Fibroblast of lung (primary cell): ENCODE data around the gene AKAP13. TPM values are rescaled to one million over a fixed set of nuclear protein-coding genes. Genes with fewer than 3 reads are reported as not detected.
"Not testable (repeated sequence)": the region's sequence is repeated elsewhere in the genome, so short reads cannot be mapped to it uniquely, and the experiment has no call there.

Source experiments
- DNase-seq, 2 donors: peaks; one replicate each; pipeline versions ENCODE4 v3.0.0 to v3.0.0-alpha.2; 2010; ENCODE audit warnings: low read depth in 2 of 2
- H2AFZ ChIP-seq: 2 replicates; pipeline ENCODE4 v1.5.1; 2012; ENCODE audit warnings: low read length, control low read depth, inconsistent platforms
- H3K27ac ChIP-seq: 2 replicates; pipeline ENCODE4 v1.5.1; 2011; ENCODE audit warnings: low read length, control low read depth; ENCODE audit not compliant: insufficient read depth
- H3K27me3 ChIP-seq: 2 replicates; pipeline ENCODE4 v1.5.1; 2011; ENCODE audit warnings: mild to moderate bottlenecking, low read length; ENCODE audit not compliant: control insufficient read depth, insufficient read depth
- H3K36me3 ChIP-seq: 2 replicates; pipeline ENCODE4 v1.5.1; 2011; ENCODE audit warnings: low read length; ENCODE audit not compliant: control insufficient read depth, insufficient read depth
- H3K4me1 ChIP-seq: 2 replicates; pipeline ENCODE4 v1.5.1; 2011; ENCODE audit warnings: low read length; ENCODE audit not compliant: control insufficient read depth, insufficient read depth; ENCODE audit errors: extremely low read depth
- H3K4me2 ChIP-seq: 2 replicates; pipeline ENCODE4 v1.5.1; 2011; ENCODE audit warnings: low read length, control low read depth; ENCODE audit not compliant: insufficient read depth; ENCODE audit errors: extremely low read depth
- H3K4me3 ChIP-seq, 4 experiments: fragments of 200-600 bp in 1 of 4; sonication (generic) in 1 of 4; replicated peaks in 1 of 4; 2 replicates each; pipeline ENCODE4 v1.5.1; 2011 to 2016; ENCODE audit warnings: low read length in 4 of 4, low read depth in 3 of 4, mild to moderate bottlenecking in 3 of 4, control low read depth in 2 of 4, inconsistent platforms in 1 of 4, mixed read lengths in 1 of 4; ENCODE audit not compliant: insufficient read depth in 1 of 4; ENCODE audit errors: control extremely low read depth in 1 of 4
- H3K79me2 ChIP-seq: 2 replicates; pipeline ENCODE4 v1.5.1; 2012; ENCODE audit warnings: mild to moderate bottlenecking, low read length, inconsistent platforms; ENCODE audit not compliant: control insufficient read depth, insufficient read depth
- H3K9ac ChIP-seq: 2 replicates; pipeline ENCODE4 v1.5.1; 2011; ENCODE audit warnings: mild to moderate bottlenecking, low read length, control low read depth; ENCODE audit not compliant: insufficient read depth
- H3K9me3 ChIP-seq: 2 replicates; pipeline ENCODE4 v1.5.1; 2012; ENCODE audit warnings: low read depth, low read length; ENCODE audit not compliant: control insufficient read depth, insufficient read depth
- H4K20me1 ChIP-seq: 2 replicates; pipeline ENCODE4 v1.5.1; 2011; ENCODE audit warnings: low read length; ENCODE audit not compliant: control insufficient read depth, insufficient read depth; ENCODE audit errors: extremely low read depth
- polyA plus RNA-seq, 2 donors: library from polyadenylated mRNA; depleted of rRNA in 1 of 2; stranded (reverse) in 1 of 2; unstranded in 1 of 2; fragments of >200 nt; gene quantifications; 2 replicates each; pipeline ENCODE4 v1.2.1, GENCODE V29; 2011 to 2012; ENCODE audit warnings: missing spikeins in 1 of 2
- total RNA-seq: library from RNA; depleted of rRNA; stranded (reverse); fragments of >200 nt; gene quantifications from 2 replicates; pipeline ENCODE4 v1.2.1, GENCODE V29; 2014

The AKAP13 gene
- total and polyA plus RNA-seq, 2 donors (not counting 1 experiment from before 2014, with no cell fraction given): 8.3 to 68.4 TPM

DNA sequence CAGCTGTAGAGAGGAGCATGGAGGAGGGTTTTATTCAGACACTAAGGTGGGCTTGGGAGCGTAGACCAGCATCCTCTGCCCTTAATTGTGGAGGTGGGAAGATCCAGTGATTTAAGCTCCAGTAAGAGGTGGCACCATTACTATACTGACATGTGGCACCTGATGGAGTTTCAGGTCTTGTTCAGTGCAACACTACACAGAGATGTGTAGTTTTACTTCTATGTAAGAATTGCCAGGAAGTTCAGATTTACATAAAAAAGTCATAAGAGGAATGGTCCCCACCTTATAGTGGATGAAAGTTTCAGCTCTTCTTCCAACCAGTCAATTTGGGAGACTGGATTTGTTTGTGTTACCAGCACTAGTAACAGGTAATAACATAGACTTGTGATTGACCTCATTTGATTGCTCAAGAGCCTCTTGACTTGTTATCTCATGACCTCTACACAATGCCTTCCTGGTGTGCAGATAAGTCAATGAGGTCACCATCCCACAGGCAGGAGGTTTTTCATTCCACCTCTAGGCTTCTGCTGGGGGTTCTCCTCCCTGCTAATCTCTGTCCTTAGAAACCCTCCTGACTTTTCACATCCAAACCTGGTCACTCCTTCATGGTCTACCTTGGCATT, 33.8 kb upstream of the AKAP13 start:
- not testable (repeated sequence) for H3K27me3 ChIP-seq, H3K4me2 ChIP-seq, H3K9me3 ChIP-seq, H3K4me3 ChIP-seq, H3K27ac ChIP-seq, H3K36me3 ChIP-seq, H3K79me2 ChIP-seq, H3K9ac ChIP-seq, DNase-seq, H4K20me1 ChIP-seq, H3K4me1 ChIP-seq, H2AFZ ChIP-seq

DNA sequence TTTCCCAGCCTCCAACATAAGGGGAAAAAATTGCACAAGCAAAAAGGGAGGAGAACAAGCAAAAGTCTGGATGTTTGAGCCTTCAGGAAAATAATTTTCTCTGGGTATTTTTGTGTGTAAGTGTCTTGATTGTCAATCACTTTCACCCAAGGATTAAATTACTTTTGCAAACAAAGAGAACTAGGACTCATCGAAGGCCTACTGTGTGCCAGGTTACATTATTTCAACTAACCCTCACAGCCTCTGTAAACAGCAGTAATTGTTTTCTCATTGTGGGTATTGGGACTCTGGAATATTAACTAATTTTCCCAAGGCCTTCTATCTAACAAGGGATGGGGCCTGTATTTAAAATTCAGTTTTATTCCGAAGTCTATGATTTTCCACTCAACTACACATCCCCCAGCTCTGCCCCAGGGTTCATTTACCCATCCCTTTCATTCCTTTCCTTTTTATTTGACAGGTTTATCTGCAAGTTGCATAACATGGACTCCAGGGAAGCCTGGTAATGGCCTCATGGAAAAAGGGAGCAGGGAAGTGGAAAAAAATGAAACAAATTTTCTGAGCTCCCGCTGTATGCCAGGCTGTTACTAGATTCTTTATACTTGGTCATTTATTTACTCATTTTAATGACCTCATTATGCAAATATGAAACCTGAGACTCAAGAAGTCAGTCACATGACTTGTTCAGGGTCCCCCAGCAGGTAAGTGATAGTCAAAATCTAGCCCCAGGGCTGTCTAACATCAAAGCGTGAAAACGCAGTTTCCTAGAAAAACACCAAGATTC, 32.9 kb upstream of the AKAP13 start:
- H3K27me3 ChIP-seq, H3K9ac ChIP-seq, H3K4me3 ChIP-seq, H3K79me2 ChIP-seq, H3K9me3 ChIP-seq, H3K27ac ChIP-seq, DNase-seq, H3K4me2 ChIP-seq, H3K4me1 ChIP-seq, H2AFZ ChIP-seq, H3K36me3 ChIP-seq, H4K20me1 ChIP-seq: not testable (repeated sequence)

GRCh38 chr15:85348048-85348766, 32.2 kb upstream of the AKAP13 start:
- DNase-seq, H4K20me1 ChIP-seq, H3K27ac ChIP-seq, H3K36me3 ChIP-seq, H3K4me2 ChIP-seq, H3K4me1 ChIP-seq, H3K9me3 ChIP-seq, H3K9ac ChIP-seq, H3K4me3 ChIP-seq, H3K79me2 ChIP-seq, H3K27me3 ChIP-seq, H2AFZ ChIP-seq: not testable (repeated sequence)

DNA sequence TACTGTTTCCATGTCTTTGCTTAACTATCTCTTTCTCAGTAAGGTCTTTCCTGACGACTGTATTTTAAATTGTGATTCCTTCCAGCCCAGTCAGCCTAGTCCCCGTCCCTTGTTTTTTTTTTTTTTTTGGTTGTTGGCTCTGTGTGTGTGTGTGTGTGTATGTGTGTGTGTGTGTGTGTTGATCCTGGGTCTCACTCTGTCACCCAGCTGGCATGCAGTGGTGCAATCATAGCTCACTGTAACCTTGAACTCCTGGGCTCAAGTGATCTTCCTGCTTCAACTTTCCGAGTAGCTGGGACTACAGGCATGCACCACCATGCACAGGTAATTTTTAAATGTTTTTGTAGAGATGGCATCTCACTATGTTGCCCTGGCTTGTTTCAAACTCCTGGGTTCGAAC, 31.3 kb upstream of the AKAP13 start:
- not testable (repeated sequence) for H3K79me2 ChIP-seq, H3K4me3 ChIP-seq, H4K20me1 ChIP-seq, H3K9me3 ChIP-seq, H3K4me1 ChIP-seq, H3K9ac ChIP-seq, H3K36me3 ChIP-seq, H2AFZ ChIP-seq, H3K4me2 ChIP-seq, H3K27me3 ChIP-seq, H3K27ac ChIP-seq
- peak in 1 of 2 donors; percentile 37 for DNase-seq
